HepG2 (cell line): ENCODE data around the gene ZNRD2. TPM values are rescaled to one million over a fixed set of nuclear protein-coding genes. Genes with fewer than 3 reads are reported as not detected.

Experiments
- CBX1 ChIP-seq: IDR thresholded peaks from one replicate; pipeline ENCODE4 v1.6.1; 2016; ENCODE audit warnings: antibody characterized with exemption, low read depth
- CHD4 ChIP-seq: fragments of 200-600 bp; sonication (generic); IDR thresholded peaks from 2 replicates; pipeline ENCODE4 v1.7.0; 2017; ENCODE audit warnings: mild to moderate bottlenecking, low read length, borderline replicate concordance
- CREM ChIP-seq, 2 experiments: sonication (generic) in 1 of 2; formaldehyde crosslinking in 1 of 2; IDR thresholded peaks; 2 replicates each; pipeline versions ENCODE4 v1.4.0 to v1.6.1; 2016 to 2020; ENCODE audit warnings: antibody characterized with exemption in 1 of 2, mild to moderate bottlenecking in 1 of 2, missing genetic modification reagents in 1 of 2
- FOXA3 ChIP-seq: IDR thresholded peaks from 2 replicates; pipeline ENCODE4 v1.6.1; 2016; ENCODE audit warnings: missing genetic modification reagents, missing compliant biosample characterization
- FOXK2 ChIP-seq: fragments of 450-650 bp; IDR thresholded peaks from 2 replicates; pipeline ENCODE4 v1.6.1; 2016
- GZF1 ChIP-seq: sonication (generic); formaldehyde crosslinking; IDR thresholded peaks from 2 replicates; pipeline ENCODE4 v1.5.1; 2020; ENCODE audit warnings: mild to moderate bottlenecking, missing genetic modification reagents
- NR2F2 ChIP-seq: IDR thresholded peaks from 2 replicates; pipeline ENCODE4 v1.6.1; 2012; ENCODE audit warnings: low read depth, inconsistent platforms, borderline replicate concordance
- PHF21A ChIP-seq: sonication (generic); formaldehyde crosslinking; IDR thresholded peaks from 2 replicates; pipeline ENCODE4 v1.5.0; 2020; ENCODE audit warnings: mild to moderate bottlenecking, missing genetic modification reagents
- SP4 ChIP-seq: sonication (generic); formaldehyde crosslinking; IDR thresholded peaks from 2 replicates; pipeline ENCODE4 v1.8.1; 2023; ENCODE audit warnings: mild to moderate bottlenecking, missing genetic modification reagents
- ZFP62 ChIP-seq: sonication (generic); formaldehyde crosslinking; IDR thresholded peaks from 2 replicates; pipeline ENCODE4 v1.4.0; 2020; ENCODE audit warnings: missing genetic modification reagents
- ZFX ChIP-seq: sonication (generic); formaldehyde crosslinking; IDR thresholded peaks from 2 replicates; pipeline ENCODE4 v1.4.0; 2020; ENCODE audit warnings: mild to moderate bottlenecking, low read depth, missing genetic modification reagents, moderate library complexity
- ZMAT3 ChIP-seq: sonication (generic); formaldehyde crosslinking; conservative IDR thresholded peaks from 2 replicates; pipeline ENCODE4 v1.7.0; 2021; ENCODE audit warnings: missing genetic modification reagents
- ZNF10 ChIP-seq: sonication (generic); formaldehyde crosslinking; IDR thresholded peaks from 2 replicates; pipeline ENCODE4 v1.4.0; 2020; ENCODE audit warnings: mild to moderate bottlenecking, low read depth, missing genetic modification reagents, borderline replicate concordance
- ZNF441 ChIP-seq: sonication (generic); formaldehyde crosslinking; IDR thresholded peaks from 2 replicates; pipeline ENCODE4 v1.7.0; 2021; ENCODE audit warnings: missing genetic modification reagents, borderline replicate concordance
- ZNF543 ChIP-seq: sonication (generic); formaldehyde crosslinking; IDR thresholded peaks from 2 replicates; pipeline ENCODE4 v1.4.0; 2020; ENCODE audit warnings: mild to moderate bottlenecking, missing genetic modification reagents
- polyA plus RNA-seq, 8 experiments: library from polyadenylated mRNA; depleted of rRNA in 3 of 8; stranded (reverse) in 7 of 8; unstranded in 1 of 8; fragments of >200 nt; fragmentation: Illumina TruSeq in 4 of 8; extraction: Trizol in 4 of 8; gene quantifications; 2 replicates each; pipeline versions ENCODE4 v1.2.1 to v1.2.3, GENCODE V29; 2011 to 2016; ENCODE audit warnings: low read depth in 4 of 8, missing spikeins in 1 of 8, mixed read lengths in 1 of 8; ENCODE audit not compliant: insufficient read depth in 1 of 8
- total RNA-seq, 5 experiments: library from RNA; depleted of rRNA; stranded (reverse); fragments of >200 nt; fragmentation: Illumina TruSeq; extraction: Trizol; gene quantifications; 2 replicates each; pipeline ENCODE4 v1.2.3, GENCODE V29; 2016; ENCODE audit warnings: low read depth in 1 of 5
- TF ChIP-seq, protein P1 (sequence below): sonication (generic); formaldehyde crosslinking; IDR thresholded peaks from 2 replicates; pipeline ENCODE4 v1.5.1; 2020; ENCODE audit warnings: missing genetic modification reagents, mild to moderate bottlenecking, borderline replicate concordance
- TF ChIP-seq, protein P2 (sequence below): IDR thresholded peaks from 2 replicates; pipeline ENCODE4 v1.6.1; 2016; ENCODE audit warnings: low read depth, control low read depth
- TF ChIP-seq, protein P3 (sequence below): sonication (generic); formaldehyde crosslinking; IDR thresholded peaks from 2 replicates; pipeline ENCODE4 v1.4.0; 2020; ENCODE audit warnings: missing genetic modification reagents
- TF ChIP-seq, protein P4 (sequence below): sonication (generic); formaldehyde crosslinking; IDR thresholded peaks from 2 replicates; pipeline ENCODE4 v1.4.0; 2020; ENCODE audit warnings: mild to moderate bottlenecking, missing genetic modification reagents

Gene ZNRD2
- total and polyA plus RNA-seq, 2 of the 13 experiments (the other 11 are each of a cell fraction or from before 2014, with no cell fraction given): 29.2 to 34.0 TPM

DNA sequence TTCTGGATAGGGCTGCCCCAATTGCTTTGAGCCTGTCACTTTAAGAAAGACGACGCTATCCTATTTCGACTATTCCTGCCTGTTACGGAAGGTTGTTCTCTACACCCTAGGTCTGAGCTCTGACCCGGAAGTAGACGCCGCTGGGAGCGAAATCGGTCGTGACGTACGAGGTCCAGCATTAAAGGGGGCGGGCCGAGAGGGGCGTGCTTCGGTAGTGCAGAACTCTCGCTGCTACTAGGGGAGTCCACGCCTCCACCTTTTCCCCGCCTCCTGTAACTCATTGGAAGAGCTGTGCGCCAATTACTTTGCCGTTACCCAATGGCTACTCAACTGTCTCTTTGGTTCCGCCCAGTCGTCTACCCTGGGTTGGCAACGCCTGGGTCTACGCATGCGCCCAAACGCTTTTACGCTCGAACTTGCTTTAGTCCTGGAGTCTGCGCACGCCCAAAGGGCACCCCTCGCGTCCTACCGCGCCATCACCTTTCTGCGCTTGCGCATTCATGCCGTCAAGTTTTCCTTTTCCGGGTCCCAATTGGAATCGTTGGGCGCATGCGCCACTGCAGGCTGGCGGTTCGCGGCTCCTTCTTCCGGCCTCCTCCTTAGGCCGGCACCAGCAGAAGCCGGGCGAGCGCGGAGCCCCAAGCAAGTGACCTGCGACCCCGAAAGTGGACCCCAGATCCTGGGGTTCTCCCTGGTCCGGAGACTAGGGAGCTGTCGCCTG, 45.1 kb downstream of the ZNRD2 start, which contains the start of gene PCNX3 (continued):
- no peak for TF ChIP-seq ZNF10 (CRISPR knock-in tag)
- TF ChIP-seq, protein P1, sequence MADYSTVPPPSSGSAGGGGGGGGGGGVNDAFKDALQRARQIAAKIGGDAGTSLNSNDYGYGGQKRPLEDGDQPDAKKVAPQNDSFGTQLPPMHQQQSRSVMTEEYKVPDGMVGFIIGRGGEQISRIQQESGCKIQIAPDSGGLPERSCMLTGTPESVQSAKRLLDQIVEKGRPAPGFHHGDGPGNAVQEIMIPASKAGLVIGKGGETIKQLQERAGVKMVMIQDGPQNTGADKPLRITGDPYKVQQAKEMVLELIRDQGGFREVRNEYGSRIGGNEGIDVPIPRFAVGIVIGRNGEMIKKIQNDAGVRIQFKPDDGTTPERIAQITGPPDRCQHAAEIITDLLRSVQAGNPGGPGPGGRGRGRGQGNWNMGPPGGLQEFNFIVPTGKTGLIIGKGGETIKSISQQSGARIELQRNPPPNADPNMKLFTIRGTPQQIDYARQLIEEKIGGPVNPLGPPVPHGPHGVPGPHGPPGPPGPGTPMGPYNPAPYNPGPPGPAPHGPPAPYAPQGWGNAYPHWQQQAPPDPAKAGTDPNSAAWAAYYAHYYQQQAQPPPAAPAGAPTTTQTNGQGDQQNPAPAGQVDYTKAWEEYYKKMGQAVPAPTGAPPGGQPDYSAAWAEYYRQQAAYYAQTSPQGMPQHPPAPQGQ (CRISPR knock-in tag): no peak
- TF ChIP-seq SP4 (CRISPR knock-in tag): peak; percentile 86; the same call in 1 of the 2 replicates
- 0 out of 2 replicates have a peak, but pooled peaks have one; percentile 38 for TF ChIP-seq ZNF543 (CRISPR knock-in tag)
- TF ChIP-seq CHD4: no peak
- no peak for TF ChIP-seq GZF1 (CRISPR knock-in tag)
- TF ChIP-seq CREM (IDR thresholded peaks at IDR 0.05): peak; percentile 97
- TF ChIP-seq CREM (CRISPR knock-in tag; IDR thresholded peaks at IDR 0.05): no peak
- TF ChIP-seq, protein P2, sequence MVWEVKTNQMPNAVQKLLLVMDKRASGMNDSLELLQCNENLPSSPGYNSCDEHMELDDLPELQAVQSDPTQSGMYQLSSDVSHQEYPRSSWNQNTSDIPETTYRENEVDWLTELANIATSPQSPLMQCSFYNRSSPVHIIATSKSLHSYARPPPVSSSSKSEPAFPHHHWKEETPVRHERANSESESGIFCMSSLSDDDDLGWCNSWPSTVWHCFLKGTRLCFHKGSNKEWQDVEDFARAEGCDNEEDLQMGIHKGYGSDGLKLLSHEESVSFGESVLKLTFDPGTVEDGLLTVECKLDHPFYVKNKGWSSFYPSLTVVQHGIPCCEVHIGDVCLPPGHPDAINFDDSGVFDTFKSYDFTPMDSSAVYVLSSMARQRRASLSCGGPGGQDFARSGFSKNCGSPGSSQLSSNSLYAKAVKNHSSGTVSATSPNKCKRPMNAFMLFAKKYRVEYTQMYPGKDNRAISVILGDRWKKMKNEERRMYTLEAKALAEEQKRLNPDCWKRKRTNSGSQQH (CRISPR knock-in tag): peak; percentile 69; the same call in 1 of the 2 replicates
- TF ChIP-seq, protein P3, sequence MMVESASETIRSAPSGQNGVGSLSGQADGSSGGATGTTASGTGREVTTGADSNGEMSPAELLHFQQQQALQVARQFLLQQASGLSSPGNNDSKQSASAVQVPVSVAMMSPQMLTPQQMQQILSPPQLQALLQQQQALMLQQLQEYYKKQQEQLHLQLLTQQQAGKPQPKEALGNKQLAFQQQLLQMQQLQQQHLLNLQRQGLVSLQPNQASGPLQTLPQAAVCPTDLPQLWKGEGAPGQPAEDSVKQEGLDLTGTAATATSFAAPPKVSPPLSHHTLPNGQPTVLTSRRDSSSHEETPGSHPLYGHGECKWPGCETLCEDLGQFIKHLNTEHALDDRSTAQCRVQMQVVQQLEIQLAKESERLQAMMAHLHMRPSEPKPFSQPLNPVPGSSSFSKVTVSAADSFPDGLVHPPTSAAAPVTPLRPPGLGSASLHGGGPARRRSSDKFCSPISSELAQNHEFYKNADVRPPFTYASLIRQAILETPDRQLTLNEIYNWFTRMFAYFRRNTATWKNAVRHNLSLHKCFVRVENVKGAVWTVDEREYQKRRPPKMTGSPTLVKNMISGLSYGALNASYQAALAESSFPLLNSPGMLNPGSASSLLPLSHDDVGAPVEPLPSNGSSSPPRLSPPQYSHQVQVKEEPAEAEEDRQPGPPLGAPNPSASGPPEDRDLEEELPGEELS (CRISPR knock-in tag): peak; percentile 2
- TF ChIP-seq ZNF441 (CRISPR knock-in tag): no peak
- peak; percentile 45; the same call in 1 of the 2 replicates for TF ChIP-seq FOXK2
- no peak for TF ChIP-seq CBX1
- peak; percentile 66; the same call in 1 of the 2 replicates for TF ChIP-seq ZFX (CRISPR knock-in tag)
- TF ChIP-seq PHF21A (CRISPR knock-in tag): peak; percentile 83; the same call in 1 of the 2 replicates
- TF ChIP-seq, protein P4, sequence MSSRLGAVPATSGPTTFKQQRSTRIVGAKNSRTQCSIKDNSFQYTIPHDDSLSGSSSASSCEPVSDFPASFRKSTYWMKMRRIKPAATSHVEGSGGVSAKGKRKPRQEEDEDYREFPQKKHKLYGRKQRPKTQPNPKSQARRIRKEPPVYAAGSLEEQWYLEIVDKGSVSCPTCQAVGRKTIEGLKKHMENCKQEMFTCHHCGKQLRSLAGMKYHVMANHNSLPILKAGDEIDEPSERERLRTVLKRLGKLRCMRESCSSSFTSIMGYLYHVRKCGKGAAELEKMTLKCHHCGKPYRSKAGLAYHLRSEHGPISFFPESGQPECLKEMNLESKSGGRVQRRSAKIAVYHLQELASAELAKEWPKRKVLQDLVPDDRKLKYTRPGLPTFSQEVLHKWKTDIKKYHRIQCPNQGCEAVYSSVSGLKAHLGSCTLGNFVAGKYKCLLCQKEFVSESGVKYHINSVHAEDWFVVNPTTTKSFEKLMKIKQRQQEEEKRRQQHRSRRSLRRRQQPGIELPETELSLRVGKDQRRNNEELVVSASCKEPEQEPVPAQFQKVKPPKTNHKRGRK: no peak
- no peak for TF ChIP-seq ZFP62 (CRISPR knock-in tag)
- peak; percentile 19; the same call in 1 of the 2 replicates for TF ChIP-seq NR2F2
- TF ChIP-seq ZMAT3 (CRISPR knock-in tag): 0 out of 2 replicates have a peak, but pooled peaks have one; percentile 18
- peak; percentile 63 for TF ChIP-seq FOXA3 (CRISPR knock-in tag)
